Osteocyte (in vitro differentiated cells): ENCODE measurements around the gene PI4KB. TPM values are rescaled to one million over a fixed set of nuclear protein-coding genes. Genes with fewer than 3 reads are reported as not detected.

Experiments
- DNase-seq: peaks from one replicate; pipeline ENCODE4 v3.0.0; 2021; ENCODE audit warnings: mixed read lengths; ENCODE audit not compliant: unreplicated experiment; ENCODE audit errors: extremely low spot score
- H3K27ac Mint-ChIP-seq: one replicate; pipeline ENCODE4 v1.8.0; 2021; ENCODE audit warnings: mild to moderate bottlenecking, mixed read lengths; ENCODE audit not compliant: unreplicated experiment
- H3K27me3 Mint-ChIP-seq: one replicate; pipeline ENCODE4 v1.8.0; 2021; ENCODE audit warnings: mixed read lengths; ENCODE audit not compliant: unreplicated experiment
- H3K36me3 Mint-ChIP-seq: one replicate; pipeline ENCODE4 v1.8.0; 2021; ENCODE audit warnings: mixed read lengths; ENCODE audit not compliant: unreplicated experiment
- H3K4me1 Mint-ChIP-seq: one replicate; pipeline ENCODE4 v1.8.0; 2021; ENCODE audit warnings: mixed read lengths; ENCODE audit not compliant: unreplicated experiment
- H3K4me3 Mint-ChIP-seq: one replicate; pipeline ENCODE4 v1.8.0; 2021; ENCODE audit warnings: mild to moderate bottlenecking, moderate library complexity, mixed read lengths; ENCODE audit not compliant: unreplicated experiment
- H3K9me3 Mint-ChIP-seq: one replicate; pipeline ENCODE4 v1.8.0; 2021; ENCODE audit warnings: mixed read lengths; ENCODE audit not compliant: unreplicated experiment
- long read RNA-seq: library from polyadenylated mRNA; unstranded; transcript quantifications from one replicate; pipeline ENCODE4 v2.0.0, GENCODE V29; 2021
- total RNA-seq: library from RNA; stranded (reverse); gene quantifications from 2 replicates; pipeline ENCODE4 v1.2.1, GENCODE V29; 2021
- TF ChIP-seq, protein P1 (sequence below): fragments of 200-600 bp; sonication (generic); IDR thresholded peaks from 2 replicates; pipeline ENCODE4 v1.5.0; 2021; ENCODE audit warnings: antibody characterized with exemption, mild to moderate bottlenecking, moderate library complexity

PI4KB gene
- 66.9 and 74.1 TPM in 2 replicates for total RNA-seq
- long read RNA-seq, transcript PI4KB-203 (11 exons, 3,934 nt), result major isoform, 23 of 101 reads
- long read RNA-seq, transcript PI4KB-202 (12 exons, 3,340 nt), result minor isoform, 14 of 101 reads
- long read RNA-seq, transcript PI4KB-201 (13 exons, 3,331 nt), result minor isoform, 5 of 101 reads
- long read RNA-seq, partial matches to known transcripts, result 33 of 101 reads
- long read RNA-seq, other reads (novel, unspliced or antisense), result 20 of 101 reads

DNA sequence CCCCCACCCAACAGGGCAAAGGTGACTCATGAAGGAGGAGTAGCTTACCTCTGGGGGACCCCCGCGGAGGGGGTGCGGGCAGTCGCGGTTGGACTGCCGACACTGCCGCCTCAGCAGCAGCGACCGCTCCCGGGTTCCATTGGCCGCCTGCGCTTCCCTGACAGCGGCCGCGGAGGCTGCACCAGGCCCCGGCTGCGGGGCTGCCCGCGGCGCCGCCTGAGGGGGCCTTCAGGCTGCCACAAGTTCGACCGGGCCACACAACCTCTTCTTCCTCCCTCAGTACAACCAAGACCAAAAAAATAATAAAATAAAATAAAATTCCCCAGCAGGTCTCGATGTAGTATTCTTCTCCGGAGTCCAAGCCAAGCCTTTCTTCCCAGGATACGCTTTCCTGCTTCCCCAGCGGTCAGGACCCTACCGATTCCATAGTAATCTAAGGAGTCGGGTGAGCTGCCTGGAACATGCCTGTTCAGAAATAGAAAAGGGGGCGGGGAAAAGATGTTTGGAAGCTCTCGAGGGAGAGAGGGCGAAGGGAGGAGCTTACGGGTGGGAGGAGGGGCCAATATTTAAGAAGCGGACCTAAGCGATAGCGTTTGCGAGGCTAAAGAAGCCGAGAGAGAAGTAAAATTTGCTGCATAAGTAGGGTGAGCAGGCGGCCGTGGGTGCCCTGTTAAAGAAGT lies at the start of gene PI4KB:
PI4KB (minus strand) TSS at position 194 of the 680 bp plus-strand sequence. CDS start 10,935 bp downstream, outside the sequence.
- peak; percentile 96 for DNase-seq
- Mint-ChIP-seq H3K4me1 (peaks cover 20% of the 10 kb centered on the region), H3K27ac (peak within 1 kb of the TSS; percentile 99), H3K27me3 (no peaks in the 10 kb centered on the region), H3K4me3 (peak within 1 kb of the TSS; percentile 94), H3K36me3 (peaks cover 3% of the 10 kb centered on the region), H3K9me3 (no peaks in the 10 kb centered on the region)
- TF ChIP-seq, protein P1, sequence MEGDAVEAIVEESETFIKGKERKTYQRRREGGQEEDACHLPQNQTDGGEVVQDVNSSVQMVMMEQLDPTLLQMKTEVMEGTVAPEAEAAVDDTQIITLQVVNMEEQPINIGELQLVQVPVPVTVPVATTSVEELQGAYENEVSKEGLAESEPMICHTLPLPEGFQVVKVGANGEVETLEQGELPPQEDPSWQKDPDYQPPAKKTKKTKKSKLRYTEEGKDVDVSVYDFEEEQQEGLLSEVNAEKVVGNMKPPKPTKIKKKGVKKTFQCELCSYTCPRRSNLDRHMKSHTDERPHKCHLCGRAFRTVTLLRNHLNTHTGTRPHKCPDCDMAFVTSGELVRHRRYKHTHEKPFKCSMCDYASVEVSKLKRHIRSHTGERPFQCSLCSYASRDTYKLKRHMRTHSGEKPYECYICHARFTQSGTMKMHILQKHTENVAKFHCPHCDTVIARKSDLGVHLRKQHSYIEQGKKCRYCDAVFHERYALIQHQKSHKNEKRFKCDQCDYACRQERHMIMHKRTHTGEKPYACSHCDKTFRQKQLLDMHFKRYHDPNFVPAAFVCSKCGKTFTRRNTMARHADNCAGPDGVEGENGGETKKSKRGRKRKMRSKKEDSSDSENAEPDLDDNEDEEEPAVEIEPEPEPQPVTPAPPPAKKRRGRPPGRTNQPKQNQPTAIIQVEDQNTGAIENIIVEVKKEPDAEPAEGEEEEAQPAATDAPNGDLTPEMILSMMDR, result no peak

DNA sequence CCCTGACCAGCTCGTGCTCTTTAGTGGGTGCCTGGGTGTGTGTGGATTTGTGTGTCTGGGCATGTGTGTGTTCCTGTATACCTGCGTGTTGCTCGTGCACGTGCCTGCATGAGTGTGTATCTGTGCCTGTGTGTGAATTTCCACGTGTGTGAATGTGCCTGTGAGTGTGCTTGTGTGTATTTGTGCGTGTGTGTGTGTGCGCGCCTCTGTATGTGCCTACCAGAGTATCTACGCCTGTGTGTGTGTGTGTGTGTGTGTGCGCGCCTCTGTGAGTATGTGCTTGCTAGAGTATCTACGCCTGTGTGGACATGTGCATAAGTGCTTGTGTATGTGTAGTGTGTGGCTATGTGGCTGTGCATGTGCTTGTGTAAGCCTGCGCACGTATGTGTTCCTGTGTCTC lies 46.0 kb upstream of the PI4KB start:
- peaks cover 11% of the 10 kb centered on the region for H3K27me3 Mint-ChIP-seq
- H3K9me3 Mint-ChIP-seq, result no peaks in the 10 kb centered on the region
- DNase-seq, result no peak
- no peaks in the 10 kb centered on the region for H3K36me3 Mint-ChIP-seq
- H3K4me3 Mint-ChIP-seq, result peak overlapping the region; percentile 30
- no peak overlapping the region for H3K27ac Mint-ChIP-seq
- TF ChIP-seq, protein P1, result no peak
- peaks cover 34% of the 10 kb centered on the region for H3K4me1 Mint-ChIP-seq

DNA sequence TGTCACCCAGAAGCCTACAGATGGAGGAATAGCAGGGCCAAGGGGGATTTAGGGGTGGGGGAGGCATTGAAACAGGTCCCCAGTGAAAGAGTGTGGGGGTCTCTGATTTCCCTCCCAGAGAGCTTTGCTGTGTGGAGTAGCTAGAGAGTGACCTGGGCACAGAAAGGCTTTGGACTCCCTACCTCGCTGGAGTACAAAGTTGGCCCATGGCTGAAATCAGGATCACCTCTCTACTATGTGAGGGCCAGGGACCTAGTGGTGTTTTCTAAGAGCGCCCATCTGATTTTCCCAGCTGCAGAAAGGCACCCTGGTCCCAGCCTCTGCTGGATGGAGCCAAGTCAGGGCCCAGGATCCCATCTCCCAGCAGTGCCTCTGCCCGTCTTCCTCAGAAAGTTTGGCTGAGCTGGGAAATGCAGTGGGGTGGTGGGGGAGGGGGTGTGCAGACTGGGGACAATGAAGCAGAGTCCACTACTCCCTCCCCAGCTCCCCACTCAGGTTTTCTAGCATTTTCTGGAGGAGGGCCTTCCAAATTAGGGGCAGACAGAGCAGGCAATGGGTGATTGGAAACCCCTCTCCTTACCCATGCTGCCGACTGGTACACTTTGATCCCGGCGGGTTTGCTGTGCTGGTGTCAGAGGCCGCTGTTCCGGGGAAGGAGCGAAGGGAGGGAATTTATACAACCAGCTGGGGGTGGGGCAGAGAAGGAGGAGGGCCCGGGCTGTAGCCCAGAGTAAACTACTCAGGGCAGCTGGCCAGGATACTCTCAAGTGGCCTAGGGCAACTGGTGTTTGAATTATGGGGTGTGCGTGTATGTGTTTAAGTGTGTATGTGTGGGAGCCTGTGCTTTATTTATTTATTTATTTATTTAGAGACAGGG lies 45.1 kb upstream of the PI4KB start, which contains the start of gene SELENBP1:
SELENBP1 (minus strand) TSS at position 648 of the 877 bp plus-strand sequence; CDS start at position 584, 64 bp downstream.
- peak within 1 kb of the TSS; percentile 53 for H3K4me3 Mint-ChIP-seq
- no peak for DNase-seq
- H3K27ac Mint-ChIP-seq, result peak within 1 kb of the TSS; percentile 87
- TF ChIP-seq, protein P1, result no peak
- H3K4me1 Mint-ChIP-seq, result peaks cover 34% of the 10 kb centered on the region
- no peaks in the 10 kb centered on the region for H3K9me3 Mint-ChIP-seq
- peaks cover 5% of the 10 kb centered on the region for H3K27me3 Mint-ChIP-seq
- no peaks in the 10 kb centered on the region for H3K36me3 Mint-ChIP-seq

DNA sequence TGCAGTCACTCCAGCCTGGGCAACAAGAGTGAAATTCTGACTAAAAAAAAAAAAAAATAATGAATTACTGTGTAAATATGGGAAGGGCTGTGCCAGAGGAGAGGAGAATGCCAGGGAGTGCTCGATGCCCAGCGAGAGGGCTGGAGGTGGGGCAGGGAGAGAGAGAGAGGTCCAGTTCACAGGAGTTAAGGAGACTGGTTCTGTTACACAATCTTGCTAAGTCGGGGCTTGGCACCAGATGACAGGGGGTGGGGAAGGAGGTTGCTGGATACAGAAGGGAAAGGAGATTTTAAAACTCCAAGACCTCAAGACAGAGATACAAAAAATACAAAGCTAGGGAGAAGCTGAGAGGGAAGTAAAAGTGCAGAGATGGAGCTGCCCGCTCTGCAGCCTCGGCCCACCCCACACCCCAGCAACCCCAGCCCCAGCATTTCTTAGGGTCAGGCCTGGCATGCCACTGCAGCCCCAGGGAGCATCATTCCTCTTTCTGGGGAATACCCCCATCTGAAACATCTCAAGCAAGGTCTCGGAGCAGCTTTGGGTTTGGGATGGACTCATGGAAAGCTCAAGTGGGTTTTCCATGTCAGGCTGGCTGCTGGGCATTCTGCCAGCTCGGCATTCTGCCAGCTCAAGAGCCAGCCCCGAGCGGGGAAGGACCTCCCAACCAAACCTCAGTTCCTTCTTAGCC lies 44.3 kb upstream of the PI4KB start:
- H3K4me3 Mint-ChIP-seq, result peak overlapping the region; percentile 48
- no peaks in the 10 kb centered on the region for H3K9me3 Mint-ChIP-seq
- TF ChIP-seq, protein P1, result no peak
- H3K36me3 Mint-ChIP-seq, result no peaks in the 10 kb centered on the region
- peak overlapping the region; percentile 87 for H3K27ac Mint-ChIP-seq
- peaks cover 34% of the 10 kb centered on the region for H3K4me1 Mint-ChIP-seq
- peaks cover 4% of the 10 kb centered on the region for H3K27me3 Mint-ChIP-seq
- DNase-seq, result no peak
